GM19467 (cell line): Measurements from ENCODE around the gene NAT10.
"Not testable (repeated sequence)": the region's sequence is repeated elsewhere in the genome, so short reads cannot be mapped to it uniquely, and the experiment has no call there.

Experiments
- ATAC-seq: cut with Tn5 transposase; IDR thresholded peaks from one replicate; pipeline ENCODE4 v1.9.1; 2021; ENCODE audit warnings: mild to moderate bottlenecking, moderate library complexity; ENCODE audit not compliant: unreplicated experiment

The NAT10 gene

GRCh38 chr11:34105079-34105956 lies at the start of gene NAT10:
TSS of gene NAT10 (plus strand) at chr11:34105629. CDS start at chr11:34108226, 2,597 bp downstream.
- peak; percentile 89 for ATAC-seq

DNA sequence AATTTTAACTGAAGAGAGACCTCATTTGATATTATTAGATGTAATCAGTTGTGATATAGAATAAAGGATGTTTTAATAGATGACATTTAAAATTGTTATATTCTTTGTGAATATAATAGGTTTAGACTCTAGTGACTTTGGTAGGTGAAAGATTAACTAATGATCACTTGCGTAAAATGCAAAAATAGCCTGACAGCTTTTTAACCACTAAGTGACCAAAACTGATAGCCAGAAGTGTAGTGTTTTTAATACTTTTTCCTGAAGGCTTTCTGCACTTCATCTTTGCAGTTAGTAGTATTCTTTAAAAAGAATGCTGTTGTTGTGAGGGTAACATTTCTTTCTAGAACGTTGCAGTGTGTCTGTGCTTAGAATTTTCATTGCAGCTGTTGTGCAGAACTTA lies 48.8 kb upstream of the NAT10 start:
- no peak for ATAC-seq

DNA sequence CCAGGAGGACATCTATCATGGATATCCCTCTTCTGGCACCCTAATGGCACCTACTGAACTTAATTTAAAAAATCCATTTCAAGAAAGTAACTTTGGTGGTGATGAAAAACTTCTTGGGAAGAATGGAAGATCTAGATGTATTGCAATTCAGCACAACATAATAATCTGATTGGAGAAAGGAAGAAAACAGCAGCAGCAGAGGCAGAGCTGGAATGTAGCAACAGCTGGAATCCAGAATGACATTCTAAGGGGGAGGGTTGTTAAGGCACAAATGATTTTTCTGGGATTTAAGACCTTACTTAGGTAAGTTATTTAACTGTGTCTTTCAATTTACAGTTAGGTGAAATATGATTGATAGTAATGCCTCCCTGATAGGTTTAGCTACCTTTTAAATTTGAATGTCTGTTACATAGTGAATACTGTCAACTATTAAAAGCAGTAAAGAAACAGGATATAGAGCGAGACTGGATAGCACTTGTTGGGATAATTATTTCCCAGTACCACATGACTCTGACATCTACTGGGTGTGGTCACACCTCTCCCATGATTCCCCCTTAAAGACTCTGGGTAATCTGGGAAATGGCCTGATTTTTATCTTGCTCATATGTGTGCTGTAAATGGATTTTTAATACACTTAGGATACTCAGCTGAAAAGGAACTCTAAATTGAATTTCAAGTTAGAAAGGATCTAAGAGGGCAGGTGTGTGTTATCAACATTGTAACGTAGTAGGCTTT lies 42.2 kb upstream of the NAT10 start:
- no peak for ATAC-seq

DNA sequence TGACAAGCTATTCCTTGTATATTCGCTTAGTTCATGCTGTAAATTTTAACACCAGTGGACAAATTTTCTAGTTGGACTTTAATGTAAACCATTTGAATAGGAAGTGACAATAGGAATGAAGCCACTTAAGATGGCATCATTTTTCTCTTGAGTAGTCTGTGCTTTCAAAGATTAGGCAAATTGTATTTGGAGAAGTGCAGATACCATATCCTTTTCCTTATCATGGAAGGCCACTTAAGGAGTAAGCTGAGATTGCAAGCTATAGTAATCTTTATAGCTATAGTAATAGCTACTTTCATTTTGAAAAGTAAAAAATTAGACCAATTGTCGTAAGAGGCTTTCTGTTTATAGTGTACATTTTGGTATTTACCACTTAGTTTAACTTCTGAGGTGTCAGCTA lies 41.1 kb upstream of the NAT10 start:
- no peak for ATAC-seq

- ATAC-seq, result no peak
Measured at GRCh38 chr11:34065505-34066203, 39.8 kb upstream of the NAT10 start.

- not testable (repeated sequence) for ATAC-seq
Measured at GRCh38 chr11:34066766-34067165, 38.7 kb upstream of the NAT10 start.

GRCh38 chr11:34067383-34068065 lies 37.9 kb upstream of the NAT10 start:
- no peak for ATAC-seq

DNA sequence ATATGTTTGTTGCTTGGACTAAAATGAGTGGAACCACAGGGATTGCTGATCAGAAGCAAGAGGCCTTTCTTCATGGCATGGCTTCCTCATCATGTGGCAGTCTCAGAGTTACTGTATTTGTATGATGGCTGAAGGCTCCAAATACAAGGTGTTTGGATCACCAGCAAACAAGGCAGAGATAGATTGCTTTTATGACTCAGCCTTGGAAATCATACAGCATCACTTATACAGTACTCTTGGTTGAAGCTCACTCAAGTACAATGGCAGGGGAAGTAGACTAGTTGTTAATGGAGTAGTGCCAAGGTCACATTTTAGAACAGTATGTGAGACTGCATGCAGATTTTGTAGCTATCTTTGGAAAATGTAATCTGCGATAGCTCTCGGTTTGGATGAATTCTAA lies 37.3 kb upstream of the NAT10 start:
- no peak for ATAC-seq

- ATAC-seq, result not testable (repeated sequence)
Measured at GRCh38 chr11:34071306-34071705, 34.1 kb upstream of the NAT10 start.

DNA sequence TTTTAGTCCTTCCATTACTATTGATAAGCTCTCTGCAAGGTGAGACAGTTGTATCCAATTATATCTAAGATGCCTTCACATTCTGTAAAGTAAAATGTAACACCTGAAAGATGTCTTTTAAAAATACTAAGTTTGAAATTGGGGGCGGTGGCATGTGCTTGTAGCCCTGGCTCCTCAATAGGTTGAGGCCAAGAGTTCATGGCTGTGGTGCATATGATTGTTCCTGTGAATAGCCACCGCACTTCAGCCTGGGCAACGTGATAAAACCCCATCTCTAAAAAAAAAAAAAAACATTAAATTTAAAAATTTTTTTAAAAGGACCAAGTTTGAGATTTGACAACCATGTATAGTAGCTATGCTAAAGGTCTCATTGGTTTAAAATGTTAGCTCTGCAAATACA lies 33.4 kb upstream of the NAT10 start:
- ATAC-seq, result no peak

DNA sequence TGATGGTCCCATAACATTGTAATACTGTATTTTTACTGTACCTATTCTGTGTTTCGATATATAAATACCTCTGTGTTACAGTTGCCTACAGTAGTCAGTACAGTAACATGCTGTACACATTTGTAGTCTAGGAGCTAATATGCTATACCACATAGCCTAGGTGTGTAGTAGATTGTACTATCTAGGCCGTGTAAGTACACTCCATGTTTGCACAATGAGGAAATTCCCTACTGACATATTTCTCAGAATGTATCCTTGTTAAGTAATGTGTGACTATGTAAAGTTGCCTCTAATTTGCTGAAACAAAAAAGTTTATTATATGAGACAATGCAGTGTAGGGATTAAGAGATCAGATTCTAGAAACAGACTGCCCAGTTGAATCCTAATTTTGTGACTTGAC lies 32.6 kb upstream of the NAT10 start:
- no peak for ATAC-seq

DNA sequence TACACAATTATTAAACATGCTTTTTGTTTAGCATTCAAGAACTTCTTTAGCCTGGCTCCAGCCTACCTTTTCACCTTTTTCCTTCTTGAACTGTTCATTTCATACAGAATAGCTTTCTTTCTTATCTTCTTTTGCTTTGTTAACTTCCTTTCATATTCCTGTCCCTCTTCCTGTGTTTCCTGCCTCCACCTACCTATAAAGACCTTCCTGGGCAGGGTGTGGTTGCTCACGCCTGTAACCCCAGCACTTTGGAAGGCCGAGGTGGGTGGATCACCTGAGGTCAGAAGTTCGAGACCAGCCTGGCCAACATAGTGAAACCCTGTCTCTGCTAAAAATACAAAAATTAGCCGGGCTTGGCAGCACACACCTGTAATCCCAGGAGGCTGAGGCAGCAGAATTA lies 31.0 kb upstream of the NAT10 start:
- no peak for ATAC-seq

DNA sequence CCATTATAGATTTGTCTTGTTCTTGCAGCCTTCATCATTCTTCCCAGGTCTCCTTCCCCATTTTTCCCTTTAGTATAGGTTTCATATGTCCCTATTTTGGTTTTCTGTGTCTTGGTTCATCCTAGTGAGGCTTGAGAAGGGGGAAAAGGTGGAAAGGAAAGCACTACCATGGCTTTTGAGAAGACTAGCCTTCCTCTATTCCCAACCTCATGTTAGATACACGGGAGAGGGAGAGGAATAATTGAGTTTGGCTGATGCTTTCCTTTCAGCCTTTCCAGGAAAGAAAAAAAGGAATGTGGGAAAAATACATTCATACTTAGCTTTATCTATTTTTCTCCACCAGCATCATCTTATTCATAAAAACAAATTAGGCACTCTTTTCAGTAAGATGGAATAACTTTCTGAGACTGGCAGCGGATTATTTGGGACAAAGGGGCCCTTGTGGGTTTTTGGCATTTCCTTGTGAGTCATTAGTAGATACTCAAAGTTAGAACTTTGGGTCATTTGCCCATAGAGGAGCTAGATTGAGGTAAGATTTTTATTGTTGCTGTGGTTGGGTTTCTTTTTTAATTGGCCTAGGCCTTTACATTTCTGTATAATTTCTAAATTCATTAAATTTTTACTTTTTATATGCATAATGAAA lies 30.1 kb upstream of the NAT10 start:
- ATAC-seq, result no peak

DNA sequence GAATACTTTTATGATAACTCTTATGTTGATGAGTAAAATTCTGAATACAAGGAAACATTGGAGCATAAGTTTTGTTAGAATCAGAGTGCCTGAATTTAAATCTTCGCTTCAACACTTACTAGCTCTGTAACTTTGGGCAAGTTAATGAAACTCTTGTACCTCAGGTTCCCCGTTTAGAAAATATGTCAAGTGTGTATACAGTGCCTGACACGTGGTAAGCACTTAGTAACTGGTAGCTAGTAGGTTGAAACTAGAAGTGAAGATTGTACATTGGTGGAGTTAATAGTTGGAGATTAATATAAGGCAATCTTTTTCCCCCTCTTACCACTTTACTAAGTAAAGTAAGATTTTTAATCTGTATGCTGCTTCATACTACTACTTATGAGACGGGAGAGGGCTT lies 24.8 kb upstream of the NAT10 start:
- ATAC-seq, result no peak

DNA sequence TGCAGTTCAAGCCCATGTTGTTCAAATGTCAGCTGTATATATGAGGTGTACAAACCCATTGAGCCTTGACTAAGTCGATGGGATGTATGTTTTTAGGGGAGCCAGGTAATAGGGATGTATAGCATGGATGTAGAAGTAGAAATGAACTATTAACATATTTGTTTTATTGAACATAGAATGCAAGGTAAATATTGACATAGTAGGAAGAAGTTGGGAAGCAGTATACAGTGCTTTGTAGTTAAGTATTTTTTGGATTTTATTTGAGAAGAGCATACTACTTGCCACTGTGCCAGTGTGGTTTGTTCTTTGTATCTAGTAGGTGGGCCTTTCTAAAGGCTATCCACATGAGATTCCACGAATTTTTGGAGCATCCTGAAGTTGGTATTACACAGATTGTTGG lies 20.8 kb upstream of the NAT10 start:
- no peak for ATAC-seq

DNA sequence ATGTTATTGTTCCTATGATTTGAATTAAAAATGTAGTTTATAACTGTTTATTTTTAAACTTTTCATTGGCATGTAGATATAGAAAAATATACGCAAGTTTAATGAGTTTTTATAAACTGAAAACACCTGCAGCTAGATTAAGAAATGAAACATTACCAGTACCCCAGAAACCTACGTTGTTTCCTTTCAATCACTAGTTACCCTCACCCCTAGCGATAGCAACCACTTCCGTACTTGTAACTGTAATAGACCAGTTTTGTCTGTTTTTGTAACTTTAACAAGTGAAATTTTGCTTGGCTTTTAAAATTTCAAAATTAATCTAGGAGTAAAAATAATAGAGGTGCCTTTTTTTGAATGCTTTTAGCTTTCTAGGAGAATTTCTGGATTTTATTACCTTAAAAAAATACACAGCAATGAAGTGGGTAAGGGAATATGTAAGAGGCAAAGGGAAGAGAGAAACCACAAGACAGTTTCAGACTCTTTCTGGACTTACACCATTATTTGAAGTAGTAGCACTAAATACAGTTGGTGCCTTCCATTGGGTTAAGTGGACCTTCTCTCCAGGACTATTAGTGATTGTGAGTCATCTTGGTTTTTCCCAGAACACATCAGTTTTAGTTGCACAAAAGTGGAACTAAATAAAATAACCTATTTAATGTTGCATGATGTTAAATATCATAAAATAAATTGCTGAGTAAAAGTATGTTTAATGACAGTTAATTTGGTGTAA lies 18.7 kb upstream of the NAT10 start:
- no peak for ATAC-seq

GRCh38 chr11:34091825-34092224 lies 13.6 kb upstream of the NAT10 start:
- no peak for ATAC-seq

DNA sequence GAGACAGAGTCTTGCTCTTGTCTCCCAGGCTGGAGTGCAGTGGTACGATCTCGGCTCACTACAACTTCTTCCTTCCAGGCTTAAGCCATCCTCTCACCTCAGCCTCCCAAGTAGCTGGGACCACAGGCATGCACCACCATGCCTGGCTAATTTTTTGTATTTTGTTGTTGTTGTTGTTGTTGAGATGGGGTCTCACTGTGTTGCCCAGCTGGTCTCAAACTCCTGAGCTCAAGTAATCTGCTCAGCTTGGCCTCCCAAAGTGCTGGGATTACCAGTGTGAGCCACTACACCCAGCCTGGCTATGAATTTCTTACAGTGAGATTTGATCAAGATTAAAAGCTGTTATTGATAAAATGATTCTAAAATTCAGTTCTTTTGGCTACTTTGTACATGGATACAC lies 10.5 kb upstream of the NAT10 start:
- not testable (repeated sequence) for ATAC-seq

DNA sequence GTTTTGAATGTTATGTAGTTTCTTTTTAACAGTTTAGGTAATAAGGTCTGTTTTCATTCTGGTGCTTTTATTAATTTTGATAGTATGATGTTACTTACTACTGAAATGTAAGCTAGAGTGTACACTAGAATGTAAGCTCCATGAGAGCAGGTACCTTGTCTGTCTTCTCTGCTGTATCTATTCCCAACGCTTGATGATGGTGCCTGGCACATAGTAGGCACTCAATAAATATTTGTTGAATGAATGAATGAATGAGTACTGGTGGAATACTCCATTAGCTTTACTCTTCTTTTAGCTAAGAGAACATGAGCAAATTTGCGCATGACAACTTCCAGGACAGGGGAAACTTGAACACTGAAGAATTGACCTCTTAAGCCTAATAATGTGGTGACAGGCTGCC lies 6.6 kb upstream of the NAT10 start:
- ATAC-seq, result no peak

DNA sequence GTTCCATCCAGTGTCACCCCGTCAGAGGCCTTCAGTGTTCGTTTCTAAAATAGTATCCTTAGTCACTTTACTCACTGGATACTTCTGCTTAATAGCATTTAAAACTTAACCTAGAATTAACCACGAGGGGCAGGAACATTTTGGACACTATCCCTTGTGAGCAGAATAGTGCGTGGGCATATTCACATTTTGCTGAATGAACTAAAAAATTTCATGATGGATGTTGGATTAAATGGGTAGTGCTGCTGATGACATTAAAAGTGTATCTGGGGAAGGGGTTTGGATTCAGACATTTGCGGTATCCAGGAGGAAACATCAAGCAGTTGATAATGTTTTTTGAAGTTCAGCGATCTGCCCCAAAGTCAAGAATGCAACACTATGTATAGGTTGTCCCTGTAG lies 750 bp upstream of the NAT10 start:
- ATAC-seq, result no peak
